Measurements from ENCODE around the gene NLRP5.
"Not testable (repeated sequence)": the region's sequence is repeated elsewhere in the genome, so short reads cannot be mapped to it uniquely, and the experiment has no call there.

DNA sequence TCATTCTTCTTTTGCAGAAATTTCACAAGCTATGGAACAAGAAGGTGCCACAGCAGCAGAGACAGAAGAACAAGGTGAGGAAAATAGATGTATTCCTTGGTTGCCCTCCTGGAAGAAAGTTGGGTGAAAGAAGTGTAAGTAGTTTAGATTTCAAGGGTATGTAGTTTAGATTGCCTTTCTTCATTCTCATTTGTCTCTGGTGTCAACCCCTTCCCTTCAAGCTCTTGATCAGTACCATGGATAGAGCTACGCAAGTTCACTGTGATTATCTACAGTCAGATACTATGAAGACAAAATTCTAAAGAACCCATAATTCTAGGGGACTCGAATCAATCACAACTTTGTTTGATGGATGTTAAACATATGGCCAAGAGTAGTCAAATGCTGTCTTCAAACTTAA, 32.8 kb downstream of the NLRP5 start:
- TF ChIP-seq CTCF, POLR2A, POLR2AphosphoS5 (IDR thresholded peaks at IDR 0.05): not testable (repeated sequence)
